Activated CD4-positive, alpha-beta memory T cell treated with anti-CD3 and anti-CD28 coated beads for 36 hours (primary cell): ENCODE measurements around the gene POLR2E. TPM values are rescaled to one million over a fixed set of nuclear protein-coding genes. Genes with fewer than 3 reads are reported as not detected.
"Not testable (repeated sequence)": the region's sequence is repeated elsewhere in the genome, so short reads cannot be mapped to it uniquely, and the experiment has no call there.

Experiments
- CTCF ChIA-PET: fragments of 350-600 bp; sonication (Branson Sonifier 250); formaldehyde crosslinking; loops from one replicate; lab custom pipeline; 2021; ENCODE audit warnings: antibody characterized with exemption, inconsistent platforms; lab: Charles Lee
- POLR2A ChIA-PET: fragments of 350-600 bp; sonication (Branson Sonifier 250); formaldehyde crosslinking; loops from one replicate; lab custom pipeline; 2021; ENCODE audit warnings: antibody characterized with exemption; lab: Charles Lee
- DNase-seq: peaks from one replicate; pipeline ENCODE4 v3.0.0-alpha.2; 2020
- H3K27ac Mint-ChIP-seq: one replicate; pipeline ENCODE4 v1.8.0; 2021; ENCODE audit warnings: mixed read lengths
- H3K27me3 Mint-ChIP-seq: one replicate; pipeline ENCODE4 v1.8.0; 2021; ENCODE audit warnings: mixed read lengths
- H3K36me3 Mint-ChIP-seq: one replicate; pipeline ENCODE4 v1.8.0; 2021; ENCODE audit warnings: mixed read lengths
- H3K4me1 Mint-ChIP-seq: one replicate; pipeline ENCODE4 v1.8.0; 2021; ENCODE audit warnings: low read depth, mixed read lengths
- H3K4me3 Mint-ChIP-seq: one replicate; pipeline ENCODE4 v1.8.0; 2021; ENCODE audit warnings: mild to moderate bottlenecking, mixed read lengths
- H3K9me3 Mint-ChIP-seq: one replicate; pipeline ENCODE4 v1.8.0; 2021; ENCODE audit warnings: mixed read lengths
- intact Hi-C: fragments of 100-400 bp; cut with micrococcal nuclease; formaldehyde crosslinking; loops from one replicate; pipeline ENCODE4 v1.15.1; 2023
- total RNA-seq, 2 experiments: library from RNA; stranded (reverse); gene quantifications; one replicate each; pipeline ENCODE4 v1.2.3, GENCODE V29; 2021

POLR2E gene
- total RNA-seq, 2 experiments from 2014 or later: 204 to 207 TPM

- ChIA-PET POLR2A (interaction anchor here (0.5 to 1.1 kb wide), 7 partner anchors 10 to 136 kb away, joined by 3 to 5 read pairs (median 3); partner anchors contain the start of genes ARHGAP45 and CIRBP), CTCF (interaction anchor here (0.8 to 1.5 kb wide), 7 partner anchors 20 to 270 kb away, joined by 3 to 9 read pairs (median 4); no protein-coding TSS in a partner anchor)
- intact Hi-C loops: loop anchor here (2.0 to 5.0 kb wide), 3 partner anchors 31 to 107 kb away; partner anchors contain the start of genes ATP5F1D and GPX4
- Mint-ChIP-seq H3K27me3 (no peaks in the 10 kb centered on the region), H3K9me3 (no peaks in the 10 kb centered on the region), H3K36me3 (peaks cover 9% of the 10 kb centered on the region), H3K27ac (peak overlapping the region; percentile 96), H3K4me3 (peak overlapping the region; percentile 94), H3K4me1 (peaks cover 38% of the 10 kb centered on the region)
- DNase-seq: peak; percentile 92
Measured at GRCh38 chr19:1133471-1133929, 38.3 kb upstream of the POLR2E start.

- H3K36me3 Mint-ChIP-seq: peaks cover 12% of the 10 kb centered on the region
- H3K27me3 Mint-ChIP-seq: no peaks in the 10 kb centered on the region
- H3K27ac Mint-ChIP-seq: peak overlapping the region; percentile 96
- peaks cover 40% of the 10 kb centered on the region for H3K4me1 Mint-ChIP-seq
- POLR2A ChIA-PET: interaction anchor here (0.8 to 2.9 kb wide), 5 partner anchors 20 to 105 kb away, joined by 3 to 23 read pairs (median 5); partner anchors contain the start of gene GPX4
- DNase-seq: peak; percentile 66
- H3K4me3 Mint-ChIP-seq: peak overlapping the region; percentile 94
- intact Hi-C loops: loop anchor here (1.0 to 5.0 kb wide), 6 partner anchors 30 to 111 kb away; partner anchors contain the start of genes ATP5F1D, GPX4, RNU6-2 and SBNO2
- H3K9me3 Mint-ChIP-seq: no peaks in the 10 kb centered on the region
- CTCF ChIA-PET: interaction anchor here (0.5 to 1.5 kb wide), 8 partner anchors 22 to 269 kb away, joined by 3 to 6 read pairs (median 3); no protein-coding TSS in a partner anchor
Measured at GRCh38 chr19:1132552-1133383, 37.6 kb upstream of the POLR2E start.

- Mint-ChIP-seq H3K36me3 (peaks cover 16% of the 10 kb centered on the region), H3K4me1 (peaks cover 44% of the 10 kb centered on the region), H3K27me3 (no peaks in the 10 kb centered on the region), H3K9me3 (no peaks in the 10 kb centered on the region), H3K4me3 (peak overlapping the region; percentile 94), H3K27ac (peak overlapping the region; percentile 96)
- DNase-seq: peak; percentile 96
- intact Hi-C loops: loop anchor here (1.0 to 5.0 kb wide), 6 partner anchors 29 to 111 kb away; partner anchors contain the start of genes ATP5F1D, GPX4, RNU6-2 and SBNO2
- POLR2A ChIA-PET: interaction anchor here (1.2 to 2.9 kb wide), 4 partner anchors 19 to 66 kb away, joined by 4 to 23 read pairs (median 6); partner anchors contain the start of gene GPX4
- CTCF ChIA-PET: interaction anchor here (0.5 to 2.3 kb wide), 9 partner anchors 11 to 151 kb away, joined by 3 to 14 read pairs (median 3); no protein-coding TSS in a partner anchor
Measured at GRCh38 chr19:1131718-1132551, 36.8 kb upstream of the POLR2E start.

GRCh38 chr19:1130771-1131717 lies 35.9 kb upstream of the POLR2E start:
- intact Hi-C loops: loop anchor here (5.0 kb wide), 1 partner anchor 61 kb away; no protein-coding TSS in a partner anchor
- Mint-ChIP-seq H3K9me3 (no peaks in the 10 kb centered on the region), H3K4me3 (peak overlapping the region; percentile 94), H3K27me3 (no peaks in the 10 kb centered on the region), H3K36me3 (peaks cover 18% of the 10 kb centered on the region), H3K27ac (peak overlapping the region; percentile 96), H3K4me1 (peaks cover 43% of the 10 kb centered on the region)
- DNase-seq: peak; percentile 72
- ChIA-PET CTCF (interaction anchor here (0.7 to 2.3 kb wide), 8 partner anchors 10 to 135 kb away, joined by 3 to 14 read pairs (median 4); partner anchors contain the start of gene ATP5F1D), POLR2A (interaction anchor here (0.6 to 2.9 kb wide), 12 partner anchors 18 to 110 kb away, joined by 3 to 23 read pairs (median 4); partner anchors contain the start of genes ARHGAP45, GPX4 and RNU6-2)

GRCh38 chr19:1129535-1129934 lies 34.4 kb upstream of the POLR2E start:
- no peak overlapping the region for H3K27ac Mint-ChIP-seq
- no peaks in the 10 kb centered on the region for H3K9me3 Mint-ChIP-seq
- peak overlapping the region; percentile 20 for H3K4me3 Mint-ChIP-seq
- H3K36me3 Mint-ChIP-seq: peaks cover 24% of the 10 kb centered on the region
- H3K4me1 Mint-ChIP-seq: peaks cover 39% of the 10 kb centered on the region
- POLR2A ChIA-PET: interaction anchor here (1.2 kb wide), 1 partner anchor 46 kb away, joined by 3 read pairs; no protein-coding TSS in a partner anchor
- intact Hi-C loops: no loop called here
- DNase-seq: no peak
- no peaks in the 10 kb centered on the region for H3K27me3 Mint-ChIP-seq
- CTCF ChIA-PET: interaction anchor here (0.7 to 2.3 kb wide), 5 partner anchors 16 to 144 kb away, joined by 3 to 14 read pairs (median 4); no protein-coding TSS in a partner anchor

- peaks cover 35% of the 10 kb centered on the region for H3K4me1 Mint-ChIP-seq
- H3K27me3 Mint-ChIP-seq, H3K4me3 Mint-ChIP-seq, DNase-seq, intact Hi-C loops, H3K9me3 Mint-ChIP-seq: not testable (repeated sequence)
- H3K36me3 Mint-ChIP-seq: peaks cover 24% of the 10 kb centered on the region
- peak overlapping the region; percentile 33 for H3K27ac Mint-ChIP-seq
- CTCF ChIA-PET: interaction anchor here (0.7 to 1.8 kb wide), 5 partner anchors 16 to 145 kb away, joined by 3 to 4 read pairs (median 3); no protein-coding TSS in a partner anchor
- POLR2A ChIA-PET: interaction anchor here (1.2 kb wide), 1 partner anchor 46 kb away, joined by 3 read pairs; no protein-coding TSS in a partner anchor
Measured at GRCh38 chr19:1129084-1129483, 33.9 kb upstream of the POLR2E start.

GRCh38 chr19:1128106-1128505 lies 32.9 kb upstream of the POLR2E start:
- no peak for DNase-seq
- intact Hi-C loops: no loop called here
- Mint-ChIP-seq H3K4me1 (peaks cover 27% of the 10 kb centered on the region), H3K36me3 (peaks cover 22% of the 10 kb centered on the region), H3K27me3 (no peaks in the 10 kb centered on the region), H3K4me3 (no peak overlapping the region), H3K9me3 (no peaks in the 10 kb centered on the region), H3K27ac (no peak overlapping the region)
- CTCF ChIA-PET: interaction anchor here (1.1 to 1.8 kb wide), 3 partner anchors 15 to 116 kb away, joined by 3 to 4 read pairs (median 3); no protein-coding TSS in a partner anchor
- POLR2A ChIA-PET: interaction anchor here (0.7 kb wide), 1 partner anchor 86 kb away, joined by 3 read pairs; no protein-coding TSS in a partner anchor

- H3K4me1 Mint-ChIP-seq: peaks cover 27% of the 10 kb centered on the region
- peak overlapping the region; percentile 51 for H3K27ac Mint-ChIP-seq
- H3K9me3 Mint-ChIP-seq: no peaks in the 10 kb centered on the region
- peaks cover 26% of the 10 kb centered on the region for H3K36me3 Mint-ChIP-seq
- DNase-seq: no peak
- CTCF ChIA-PET: no interaction called here
- intact Hi-C loops: no loop called here
- POLR2A ChIA-PET: interaction anchor here (0.7 kb wide), 1 partner anchor 23 kb away, joined by 3 read pairs; the partner anchor contains the start of gene GPX4
- H3K27me3 Mint-ChIP-seq: no peaks in the 10 kb centered on the region
- H3K4me3 Mint-ChIP-seq: no peak overlapping the region
Measured at GRCh38 chr19:1126984-1127760, 32.0 kb upstream of the POLR2E start.

GRCh38 chr19:1125601-1126467 lies 30.7 kb upstream of the POLR2E start:
- POLR2A ChIA-PET: interaction anchor here (0.7 to 1.0 kb wide), 2 partner anchors 21 to 39 kb away, joined by 3 read pairs; partner anchors contain the start of gene GPX4
- intact Hi-C loops: no loop called here
- Mint-ChIP-seq H3K27ac (peak overlapping the region; percentile 45), H3K27me3 (no peaks in the 10 kb centered on the region), H3K36me3 (peaks cover 35% of the 10 kb centered on the region), H3K4me3 (no peak overlapping the region), H3K4me1 (peaks cover 27% of the 10 kb centered on the region), H3K9me3 (no peaks in the 10 kb centered on the region)
- CTCF ChIA-PET: interaction anchor here (0.7 kb wide), 1 partner anchor 12 kb away, joined by 3 read pairs; no protein-coding TSS in a partner anchor
- no peak for DNase-seq
